K562 (cell line): ENCODE data around the gene TNP1. TPM values are rescaled to one million over a fixed set of nuclear protein-coding genes. Genes with fewer than 3 reads are reported as not detected.

Source experiments
- ATAC-seq: fragments of 200-7000 bp; cut with Tn5 transposase; 3 replicates; pipeline ENCODE4 v1.9.1; 2020; ENCODE audit warnings: moderate library complexity
- BruUV-seq: library from RNA; stranded (reverse); fragments of 400-500 nt; replicated peaks from 2 replicates; lab custom pipeline; 2021; lab: Mats Ljungman, UMichigan
- CTCF ChIA-PET: fragments of 300-600 bp; formaldehyde crosslinking; extraction: SDS; loops from one replicate; lab custom pipeline; 2021; ENCODE audit warnings: low intra/inter-chr PET ratio; lab: Yijun Ruan, JAX
- POLR2A ChIA-PET: fragments of 300-600, 350-650 bp; sonication (Branson Sonifier 250); formaldehyde crosslinking; extraction: SDS; loops from one replicate; lab custom pipeline; 2021; ENCODE audit warnings: antibody characterized with exemption, inconsistent platforms; lab: Yijun Ruan, JAX
- DNase-seq, 4 experiments: peaks; one replicate each; pipeline versions ENCODE4 v3.0.0 to v3.0.0-alpha.2; 2011 to 2018; ENCODE audit warnings: low spot score in 3 of 4, mixed read lengths in 3 of 4; ENCODE audit errors: extremely low read depth in 1 of 4
- FAIRE-seq: peaks from 2 replicates; lab custom pipeline; 2011; peaks lifted over from hg19 to GRCh38; lab: Jason Lieb, UNC
- H2AFZ ChIP-seq: 2 replicates; pipeline ENCODE4 v1.6.0; 2011; ENCODE audit warnings: low read depth, low read length, control low read depth, inconsistent platforms
- H3K27ac ChIP-seq: fragments of 200-600 bp; 3 replicates; pipeline ENCODE4 v1.8.0; 2011; ENCODE audit warnings: low read depth, mild to moderate bottlenecking, control low read depth, inconsistent platforms, low read length, moderate library complexity, mixed read lengths; ENCODE audit errors: extremely low read depth
- H3K27me3 ChIP-seq, 2 experiments: fragments of 300-600 bp in 1 of 2; 2 replicates in 1 of 2; 3 replicates in 1 of 2; pipeline versions ENCODE4 v1.6.0 to v1.8.0; 2011; ENCODE audit warnings: inconsistent platforms in 2 of 2, low read length in 2 of 2, mild to moderate bottlenecking in 1 of 2, mixed read lengths in 1 of 2, moderate library complexity in 1 of 2; ENCODE audit not compliant: control insufficient read depth in 2 of 2, insufficient read depth in 2 of 2
- H3K36me3 ChIP-seq: fragments of 300-600 bp; 3 replicates; pipeline ENCODE4 v1.8.0; 2011; ENCODE audit warnings: mild to moderate bottlenecking, low read length, inconsistent platforms; ENCODE audit not compliant: control insufficient read depth, insufficient read depth
- H3K4me1 ChIP-seq, 2 experiments: fragments of 200-600 bp in 1 of 2; replicated peaks in 1 of 2; 2 replicates in 1 of 2; 3 replicates in 1 of 2; pipeline versions ENCODE4 v1.5.1 to v1.8.0; 2011; ENCODE audit warnings: inconsistent platforms in 2 of 2, low read length in 2 of 2, mild to moderate bottlenecking in 1 of 2, mixed read lengths in 1 of 2, moderate library complexity in 1 of 2; ENCODE audit not compliant: control insufficient read depth in 2 of 2, insufficient read depth in 2 of 2
- H3K4me2 ChIP-seq: 2 replicates; pipeline ENCODE4 v1.6.1; 2011; ENCODE audit warnings: low read length, control low read depth, inconsistent platforms, mixed read lengths; ENCODE audit not compliant: insufficient read depth
- H3K4me3 ChIP-seq: fragments of 200-600 bp; sonication (generic), shearing (Covaris generic); 2 replicates; pipeline ENCODE4 v1.5.1; 2016; ENCODE audit warnings: control low read depth, inconsistent platforms
- H3K79me2 ChIP-seq: fragments of 200-600 bp; 3 replicates; pipeline ENCODE4 v1.8.0; 2011; ENCODE audit warnings: low read length, inconsistent platforms; ENCODE audit not compliant: control insufficient read depth, insufficient read depth
- H3K9ac ChIP-seq, 2 experiments: 2 replicates each; pipeline versions ENCODE4 v1.6.0 to v1.6.1; 2011; ENCODE audit warnings: low read depth in 2 of 2, low read length in 2 of 2, control low read depth in 1 of 2, inconsistent platforms in 1 of 2, mild to moderate bottlenecking in 1 of 2, mixed read lengths in 1 of 2; ENCODE audit not compliant: insufficient read depth in 1 of 2
- H3K9me1 ChIP-seq: one replicate; pipeline ENCODE4 v1.6.0; 2011; ENCODE audit warnings: inconsistent platforms, mild to moderate bottlenecking, low read length, moderate library complexity; ENCODE audit not compliant: control insufficient read depth, insufficient read depth
- H3K9me3 ChIP-seq: replicated peaks from 2 replicates; pipeline ENCODE4 v1.5.1; 2011; ENCODE audit warnings: low read depth, low read length, inconsistent platforms; ENCODE audit not compliant: control insufficient read depth, insufficient read depth
- H4K20me1 ChIP-seq: replicated peaks from 2 replicates; pipeline ENCODE4 v1.6.1; 2011; ENCODE audit warnings: low read length, inconsistent platforms, mixed read lengths; ENCODE audit not compliant: control insufficient read depth, insufficient read depth
- ARID3A ChIP-seq: IDR thresholded peaks from 2 replicates; pipeline ENCODE4 v1.6.1; 2012; ENCODE audit warnings: low read depth, low read length, improper control_type of control experiment, borderline replicate concordance
- CTCF ChIP-seq, 3 experiments: IDR thresholded peaks in 2 of 3; conservative IDR thresholded peaks in 1 of 3; 2 replicates each; pipeline ENCODE4 v1.5.1; 2011 to 2012; ENCODE audit warnings: low read length in 3 of 3, mild to moderate bottlenecking in 3 of 3, control low read depth in 2 of 3, improper control_type of control experiment in 1 of 3, inconsistent platforms in 1 of 3, low read depth in 1 of 3, mixed read lengths in 1 of 3, moderate library complexity in 1 of 3; ENCODE audit not compliant: insufficient read depth in 2 of 3
- NR2F6 ChIP-seq: fragments of 450-650 bp; formaldehyde crosslinking; IDR thresholded peaks from 2 replicates; pipeline ENCODE4 v1.4.0; 2020; ENCODE audit warnings: mild to moderate bottlenecking
- PTBP1 ChIP-seq: fragments of 200-400 bp; formaldehyde crosslinking; IDR thresholded peaks from 2 replicates; pipeline ENCODE4 v1.6.1; 2017; ENCODE audit warnings: low read depth, low read length
- RAD21 ChIP-seq, 2 experiments: fragments of 250-450 bp in 1 of 2; fragments of 450-650 bp in 1 of 2; sonication (Bioruptor Pico) in 1 of 2; formaldehyde crosslinking in 1 of 2; IDR thresholded peaks in 1 of 2; conservative IDR thresholded peaks in 1 of 2; 2 replicates each; pipeline versions ENCODE4 v1.4.0 to v1.8.0; 2020 to 2022; ENCODE audit warnings: mild to moderate bottlenecking in 2 of 2, moderate library complexity in 1 of 2
- REST ChIP-seq, 2 experiments: fragments of 450-650 bp; formaldehyde crosslinking in 1 of 2; IDR thresholded peaks; 2 replicates each; pipeline versions ENCODE4 v1.4.0 to v1.6.1; 2014 to 2020; ENCODE audit warnings: mild to moderate bottlenecking in 2 of 2, borderline replicate concordance in 1 of 2, low read depth in 1 of 2
- ZNF408 ChIP-seq: fragments of 250-450 bp; sonication (Bioruptor Pico); IDR thresholded peaks from 2 replicates; pipeline ENCODE4 v1.4.0; 2020; ENCODE audit warnings: low read depth, mild to moderate bottlenecking, moderate library complexity
- ZNF445 ChIP-seq: fragments of 250-450 bp; sonication (Bioruptor Pico); IDR thresholded peaks from 2 replicates; pipeline ENCODE4 v1.4.0; 2020; ENCODE audit warnings: low read depth, mild to moderate bottlenecking, moderate library complexity
- WGBS: fragments of 100-300 bp; shearing (Covaris generic); methylation state at CpG from one replicate; pipeline ENCODE4 v1.1.6; 2016; ENCODE audit warnings: low coverage, mixed read lengths; ENCODE audit not compliant: insufficient coverage; ENCODE audit errors: missing lambda C conversion rate; 5-methylcytosine and 5-hydroxymethylcytosine counted together
- in situ Hi-C: fragments of 300-500 bp; cut with MboI; formaldehyde crosslinking; loops from 4 replicates; pipeline ENCODE4 v1.15.0; 2018; ENCODE audit warnings: inconsistent platforms, mixed read lengths
- intact Hi-C: fragments of 100-400 bp; cut with micrococcal nuclease; formaldehyde crosslinking; loops from 2 replicates; pipeline ENCODE4 v1.14.2; 2022
- polyA plus RNA-seq, 8 experiments: library from polyadenylated mRNA; depleted of rRNA in 4 of 8; stranded (reverse) in 5 of 8; unstranded in 3 of 8; fragments of >200 nt; fragmentation: Nextera tagmentation in 2 of 8; fragmentation: Illumina TruSeq in 1 of 8; extraction: Ambion mirVana in 2 of 8; extraction: Trizol in 1 of 8; gene quantifications; 2 replicates each; pipeline versions ENCODE4 v1.2.1 to v1.2.3, GENCODE V29; 2011 to 2014; ENCODE audit warnings: inconsistent platforms in 1 of 8, missing spikeins in 1 of 8
- total RNA-seq, 7 experiments: library from RNA; depleted of rRNA in 6 of 7; stranded (reverse); fragments of >200 nt in 6 of 7; fragmentation: Illumina TruSeq in 2 of 7; extraction: Trizol in 2 of 7; gene quantifications; 2 replicates each; pipeline versions ENCODE4 v1.2.1 to v1.2.3, GENCODE V29; 2011 to 2021; ENCODE audit warnings: low replicate concordance in 1 of 7

The TNP1 gene
- total and polyA plus RNA-seq, 9 of the 15 experiments (the other 6 are each of a cell fraction or from before 2014, with no cell fraction given) = not detected

- TF ChIP-seq ZNF445 = no peak
Observed at GRCh38 chr2:216878072-216878471, 18.2 kb upstream of the TNP1 start (continued).

- BruUV-seq = no TSS peak
- Histone ChIP-seq H3K4me3 (no peak overlapping the region), H2AFZ (no peak overlapping the region), H3K36me3 (no peaks in the 10 kb centered on the region), H3K79me2 (no peaks in the 10 kb centered on the region), H3K4me2 (no peak overlapping the region), H3K9me3 (no peaks in the 10 kb centered on the region), H3K27ac (no peak overlapping the region), H3K9me1 (no peaks in the 10 kb centered on the region), H4K20me1 (no peaks in the 10 kb centered on the region), H3K27me3 (no peaks in the 10 kb centered on the region), H3K9ac (no peak overlapping the region), H3K4me1 (peaks cover 18 to 27% of the 10 kb centered on the region in 2 experiments)
- ATAC-seq (no peak), DNase-seq (no peak), FAIRE-seq (no peak)
- POLR2A ChIA-PET = no interaction called here
- intact Hi-C loops = loop anchor here (5.0 to 10.0 kb wide), 2 partner anchors 180 to 288 kb away; partner anchors contain the start of gene IGFBP5
- in situ Hi-C loops = no loop called here
- 70% methylated on average over 3 of the region's 3 CpGs for WGBS
- CTCF ChIA-PET = no interaction called here
- TF ChIP-seq REST (IDR thresholded peaks at IDR 0.05; ENCODE audit: borderline replicate concordance) (0 out of 2 replicates have a peak, but pooled peaks have one; percentile 8), REST (CRISPR knock-in tag; IDR thresholded peaks at IDR 0.05; ENCODE audit: low read depth) (no peak), ARID3A (no peak), ZNF408 (CRISPR knock-in tag) (no peak), CTCF (IDR thresholded peaks at IDR 0.05 in 2 of 3, conservative IDR thresholded peaks at IDR 0.05 in 1 of 3; ENCODE audit: insufficient read depth in 2 of 3, low read depth in 1 of 3, low read length in 3 of 3) (peak; percentile 11 to 36 (median 32); a peak in 3 of 6 replicates), NR2F6 (CRISPR knock-in tag) (no peak), PTBP1 (no peak), RAD21 (CRISPR knock-in tag; conservative IDR thresholded peaks at IDR 0.05 in 1 of 2, IDR thresholded peaks at IDR 0.05 in 1 of 2) (peak in 1 of 2 experiments; percentile 45; a peak in 2 of 4 replicates)
Observed at GRCh38 chr2:216877085-216877484, 17.2 kb upstream of the TNP1 start.
